HG02642 (cell line): ENCODE data around the gene DNAH1.

Experiments
- ATAC-seq: cut with Tn5 transposase; IDR thresholded peaks from one replicate; pipeline ENCODE4 v1.9.1; 2021; ENCODE audit warnings: mild to moderate bottlenecking; ENCODE audit not compliant: unreplicated experiment, poor library complexity

The DNAH1 gene

GRCh38 chr3:52401021-52401420 is 84.9 kb downstream of the DNAH1 start:
- no peak for ATAC-seq

DNA sequence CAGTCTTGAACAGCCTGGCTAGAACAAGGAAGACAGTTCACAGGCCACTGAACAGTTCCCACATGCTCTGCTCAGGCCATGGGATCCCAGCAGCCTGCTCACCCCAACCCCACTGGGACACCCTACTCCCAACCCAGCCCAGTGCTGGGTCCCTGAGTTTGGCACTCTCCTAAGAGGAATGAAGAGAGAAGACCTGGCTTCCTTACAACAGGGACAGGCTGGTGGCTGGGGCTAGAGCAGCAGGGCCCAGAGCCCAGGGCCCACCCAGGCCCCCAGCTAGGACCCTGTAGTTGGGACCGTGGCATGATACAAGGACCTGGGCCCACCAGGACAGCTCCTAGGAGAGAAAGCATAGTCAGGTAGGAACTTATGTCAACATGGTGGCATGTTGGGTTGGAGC is 85.4 kb downstream of the DNAH1 start:
- no peak for ATAC-seq

- no peak for ATAC-seq
These were observed 86.0 kb downstream of the DNAH1 start for GRCh38 chr3:52402101-52402521.

- no peak for ATAC-seq
These were observed 86.7 kb downstream of the DNAH1 start for GRCh38 chr3:52402706-52403270.

GRCh38 chr3:52403271-52403841 is 87.2 kb downstream of the DNAH1 start:
- no peak for ATAC-seq

DNA sequence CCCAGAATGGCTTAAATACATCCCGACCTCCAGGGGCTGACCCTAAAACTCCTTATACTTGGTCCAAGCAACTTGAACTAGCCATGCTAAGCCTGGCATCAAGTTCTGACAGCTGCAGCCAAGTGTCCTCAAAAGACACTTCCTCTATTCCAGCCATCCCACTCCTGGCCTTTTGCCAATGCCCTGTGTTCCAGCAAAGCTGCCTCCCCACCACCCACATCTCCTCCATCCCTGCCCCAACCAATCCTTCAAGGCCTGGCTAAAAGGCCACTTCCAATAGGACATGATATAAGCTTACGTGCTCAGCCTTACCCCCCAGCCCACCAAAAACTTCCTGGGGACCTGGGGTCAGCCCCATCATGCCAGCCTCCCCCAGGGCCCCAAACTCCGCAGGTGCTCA is 87.8 kb downstream of the DNAH1 start:
- no peak for ATAC-seq

DNA sequence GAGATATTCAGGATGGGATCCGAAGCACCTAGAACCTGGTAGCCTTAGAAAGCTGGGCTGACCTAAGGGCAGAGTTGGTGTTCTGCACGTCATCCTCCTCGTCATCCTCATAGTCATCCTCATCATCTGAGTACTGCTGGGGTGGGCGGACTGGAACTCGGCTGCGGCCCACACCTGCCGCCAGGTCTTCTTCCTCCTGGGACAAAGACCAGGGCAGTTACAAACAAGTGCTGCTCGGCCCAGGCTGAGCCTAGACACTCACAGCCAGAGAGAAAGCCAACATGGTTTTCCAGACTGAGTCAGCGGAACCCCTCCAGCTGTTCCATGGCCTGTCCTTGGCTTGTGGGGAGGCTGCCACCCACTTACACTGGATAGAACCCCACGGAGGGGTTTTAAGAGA is 88.3 kb downstream of the DNAH1 start:
- ATAC-seq = no peak

- ATAC-seq = no peak
These were observed 88.9 kb downstream of the DNAH1 start for GRCh38 chr3:52405066-52405465.

DNA sequence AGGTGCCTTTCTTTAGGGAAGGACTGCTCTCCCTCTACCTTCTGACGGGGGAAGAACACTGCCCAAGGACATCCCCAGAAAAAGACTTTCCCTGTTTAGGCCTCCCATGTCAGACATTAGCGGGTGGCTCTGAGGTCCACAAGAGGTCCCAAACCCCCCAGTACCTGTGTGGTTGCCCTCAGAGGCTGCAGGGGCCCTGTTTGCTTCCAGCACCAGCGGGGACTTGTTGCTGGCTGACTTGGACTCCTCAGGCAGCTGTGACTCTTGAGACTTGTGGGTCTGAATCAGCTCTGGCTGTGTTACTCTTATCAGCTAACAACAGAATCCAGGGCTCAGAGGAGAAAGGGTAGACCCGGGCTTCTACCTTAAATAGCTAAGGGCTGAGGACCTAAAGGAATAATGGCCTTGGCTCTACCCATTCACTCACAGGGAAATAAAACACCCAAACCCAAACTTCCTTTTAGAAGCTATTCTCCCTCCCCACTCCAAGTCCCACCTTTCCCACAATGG is 89.5 kb downstream of the DNAH1 start:
- no peak for ATAC-seq

DNA sequence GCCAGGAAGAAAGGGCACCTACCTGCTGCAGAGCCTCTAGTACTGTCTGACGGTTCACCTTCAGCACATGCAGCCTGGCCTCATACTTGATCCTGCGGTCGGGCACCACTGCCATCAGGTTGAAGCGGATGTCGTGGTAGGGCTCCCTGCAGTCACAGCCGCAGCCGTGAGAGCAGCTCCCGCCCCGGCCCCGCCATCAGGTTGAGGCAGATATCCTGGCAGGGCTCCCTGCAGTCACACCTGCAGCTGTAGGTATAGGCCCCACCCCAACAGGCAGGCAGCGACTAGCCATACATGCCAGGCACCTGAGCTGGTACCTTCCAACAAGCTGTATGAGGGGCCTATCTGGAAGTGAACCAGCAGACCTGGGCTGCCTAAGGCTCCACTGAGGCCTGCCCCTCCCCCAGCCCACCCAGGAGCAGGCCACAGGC is 90.1 kb downstream of the DNAH1 start:
- ATAC-seq = no peak

- ATAC-seq = no peak
These were observed 90.8 kb downstream of the DNAH1 start for GRCh38 chr3:52406791-52407510.

- no peak for ATAC-seq
These were observed 91.7 kb downstream of the DNAH1 start for GRCh38 chr3:52407779-52408178.

- ATAC-seq = no peak
These were observed 92.3 kb downstream of the DNAH1 start for GRCh38 chr3:52408466-52408865.

- ATAC-seq = no peak
These were observed 99.7 kb downstream of the DNAH1 start for GRCh38 chr3:52415800-52416199.

DNA sequence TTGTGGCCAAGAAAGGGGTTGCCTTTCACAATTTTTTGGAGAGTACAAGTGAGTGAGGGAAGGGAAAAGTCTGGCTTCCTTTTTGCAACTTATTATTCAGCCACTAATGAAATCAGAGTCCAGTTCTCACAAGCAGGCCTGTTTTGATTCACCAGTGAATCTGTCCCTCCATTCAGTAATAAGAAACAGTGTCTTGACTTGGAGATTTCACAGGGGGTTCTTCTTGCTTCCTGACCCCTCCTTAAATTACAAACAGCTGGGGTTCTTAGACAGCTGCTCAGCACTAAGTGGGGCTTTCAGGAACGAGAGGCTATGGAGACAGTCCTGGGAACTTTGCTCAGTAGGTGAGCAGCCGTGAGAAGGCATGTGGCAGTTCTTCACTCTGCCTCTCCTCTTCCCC is 104.3 kb downstream of the DNAH1 start:
- ATAC-seq = no peak

DNA sequence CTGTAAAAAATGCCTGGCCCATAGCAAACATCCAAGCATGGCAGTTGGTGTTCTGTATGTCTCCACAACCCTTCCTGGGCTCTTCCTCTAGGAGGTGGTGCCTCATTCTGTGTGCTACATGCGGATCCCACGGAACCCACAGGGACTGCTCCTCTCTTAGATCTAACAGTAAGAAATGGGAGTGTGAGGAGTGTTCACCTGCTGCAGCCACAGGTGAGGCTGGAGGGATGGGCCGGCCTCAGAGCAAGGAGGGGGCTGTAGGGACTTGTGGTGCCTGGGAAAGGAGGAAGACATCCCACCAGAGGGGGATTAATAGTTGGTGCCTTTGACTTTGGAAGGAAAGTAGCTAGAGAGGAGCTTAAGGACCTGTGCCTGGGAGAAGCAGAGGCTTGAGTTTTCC is 106.5 kb downstream of the DNAH1 start:
- no peak for ATAC-seq

DNA sequence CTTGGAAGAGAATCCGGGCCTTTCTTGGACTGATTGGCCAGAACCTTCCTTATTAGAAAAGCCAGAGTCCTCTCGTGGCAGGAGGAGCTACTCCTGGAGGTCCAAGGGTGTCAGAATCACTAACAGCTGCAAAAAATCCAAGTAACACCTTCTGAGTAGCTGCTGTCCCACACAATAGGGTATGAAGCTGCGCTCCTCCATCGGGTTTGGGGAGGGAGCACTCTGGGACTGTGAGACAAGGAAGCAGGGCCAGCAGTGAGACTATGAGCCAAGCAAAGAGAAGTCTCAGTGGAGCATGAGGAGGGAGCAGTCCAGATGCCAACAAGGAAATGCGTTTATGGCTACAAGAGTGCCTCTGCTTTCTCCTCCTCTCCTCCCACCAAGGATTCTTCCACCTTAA is 107.1 kb downstream of the DNAH1 start:
- no peak for ATAC-seq

DNA sequence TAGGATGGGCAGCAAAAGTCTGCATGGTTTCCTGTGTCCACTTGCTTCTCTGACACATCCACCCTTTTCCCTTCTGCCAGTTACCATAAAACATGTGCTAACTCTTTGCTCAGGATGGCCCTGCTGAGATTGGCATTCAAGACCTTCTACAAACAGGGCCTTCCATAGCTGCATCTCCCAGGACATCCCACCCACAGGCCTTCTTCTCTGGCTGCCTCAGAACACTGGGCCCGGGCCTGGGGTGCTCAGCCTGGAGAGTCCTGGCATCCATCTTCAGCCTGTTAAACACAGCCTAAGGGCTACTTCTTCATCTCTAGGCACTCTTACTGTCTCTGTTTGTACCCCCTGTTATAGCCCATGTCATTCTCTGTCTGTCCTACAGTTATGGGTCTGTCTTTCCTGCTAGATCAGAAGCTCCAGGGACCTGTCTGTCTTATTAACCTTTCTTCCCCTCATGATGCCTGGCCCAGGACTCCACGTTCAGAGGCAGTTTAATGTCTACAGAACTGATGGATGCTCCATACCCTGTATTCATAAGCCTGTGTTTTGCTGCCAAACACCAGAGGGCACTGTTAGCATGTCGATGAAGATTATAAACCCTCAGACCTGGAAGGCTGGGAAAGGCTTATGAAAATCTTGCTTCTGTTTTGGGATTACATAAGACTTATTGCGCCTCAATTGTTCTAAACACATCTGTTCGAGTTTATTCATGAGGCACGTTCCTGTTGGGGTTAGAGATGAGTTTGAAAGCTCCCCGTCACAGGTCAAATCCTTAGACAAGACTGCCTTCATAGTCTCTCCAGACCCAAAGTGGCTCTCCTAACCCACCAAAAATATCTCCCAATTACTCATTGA is 112.3 kb downstream of the DNAH1 start:
- ATAC-seq = no peak

- no peak for ATAC-seq
These were observed 112.9 kb downstream of the DNAH1 start for GRCh38 chr3:52429031-52429430.

DNA sequence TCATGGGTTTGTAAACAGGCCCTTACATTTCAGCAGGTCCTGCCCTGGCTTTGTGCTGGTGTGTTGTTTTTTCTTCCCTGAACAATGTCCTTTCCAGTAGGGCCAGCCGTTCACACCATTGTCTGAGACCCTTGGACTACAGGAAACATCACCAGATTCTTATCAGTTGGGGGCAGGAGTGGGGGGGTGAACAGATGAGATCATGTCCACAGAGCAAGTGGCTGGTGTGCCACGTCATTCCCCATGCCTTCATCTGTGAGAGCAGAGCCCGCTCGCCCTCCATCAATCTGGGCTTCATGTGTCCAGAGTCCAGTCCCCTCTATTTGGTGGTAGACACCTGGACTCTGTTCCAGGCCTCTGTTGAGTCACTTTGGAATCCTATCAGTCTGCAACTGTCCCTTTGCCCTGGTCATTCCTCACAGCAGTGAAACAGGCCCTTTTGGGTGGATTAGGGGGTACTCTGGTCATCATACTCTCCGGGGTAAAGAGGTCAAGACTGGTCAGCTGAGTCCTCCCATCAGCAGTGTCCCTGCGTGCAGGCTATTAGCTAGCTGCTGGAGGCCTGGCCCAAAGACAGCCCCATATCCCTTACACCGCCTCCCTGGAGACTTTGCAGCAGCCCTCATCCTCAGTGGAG is 113.8 kb downstream of the DNAH1 start:
- ATAC-seq = no peak
